ENCODE measurements around the gene GATB.

GATB gene

DNA sequence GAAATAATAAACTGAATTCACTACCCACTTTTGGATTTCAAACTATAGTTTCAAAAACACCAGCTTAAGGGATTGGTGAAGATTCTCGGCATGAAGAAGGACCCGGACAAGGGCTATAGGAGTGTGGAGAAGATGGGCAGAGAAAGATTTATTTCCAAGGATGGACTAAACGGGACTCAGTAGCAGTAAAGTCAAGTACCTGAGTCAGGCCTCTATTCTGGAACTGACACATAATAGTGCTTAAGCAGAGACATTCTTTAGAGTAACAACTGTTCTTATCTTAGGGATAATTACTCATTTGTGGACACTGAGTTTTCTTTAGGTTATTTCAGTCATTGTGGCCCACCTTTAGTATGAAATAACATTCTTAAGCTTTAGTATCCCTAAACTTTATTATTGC is 134.6 kb downstream of the GATB start:
- Histone ChIP-seq H2AK5ac (ENCODE audit: low read depth, low read length) (no peak overlapping the region), H3K4me1 (ENCODE audit: control insufficient read depth in 2 of 2, insufficient read depth in 1 of 2, low read depth in 1 of 2, low read length in 2 of 2) (peaks cover 0 to 9% of the 10 kb centered on the region in 2 donors), H3K14ac (ENCODE audit: low read length) (no peak overlapping the region), H3K9ac (ENCODE audit: low read depth, low read length, poor library complexity) (no peak overlapping the region), H3K36me3 (replicated peaks in 1 of 2; ENCODE audit: control insufficient read depth in 2 of 2, insufficient read depth in 2 of 2, low read length in 2 of 2) (no peaks in the 10 kb centered on the region), H3K18ac (ENCODE audit: low read length) (no peak overlapping the region), H3K4me3 (ENCODE audit: low read length in 2 of 2) (no peak overlapping the region), H3K23ac (ENCODE audit: low read depth, low read length, poor library complexity) (no peak overlapping the region), H3K79me1 (ENCODE audit: low read depth, low read length) (no peaks in the 10 kb centered on the region), H2AFZ (ENCODE audit: low read length) (no peak overlapping the region), H2BK15ac (ENCODE audit: low read length) (no peak overlapping the region), H2BK120ac (ENCODE audit: low read depth, low read length) (no peak overlapping the region), H4K91ac (ENCODE audit: low read depth, low read length, poor library complexity) (no peak overlapping the region), H2BK12ac (ENCODE audit: low read length) (no peak overlapping the region), H4K8ac (ENCODE audit: low read depth, low read length) (no peak overlapping the region), H3K4me2 (ENCODE audit: insufficient read depth, low read length, poor library complexity, severe bottlenecking) (no peak overlapping the region), H2BK5ac (ENCODE audit: low read length) (no peak overlapping the region), H3K27ac (replicated peaks; ENCODE audit: low read length) (no peak overlapping the region), H3K9me3 (replicated peaks in 1 of 2; ENCODE audit: control insufficient read depth in 2 of 2, insufficient read depth in 1 of 2, low read depth in 1 of 2, low read length in 2 of 2) (no peaks in the 10 kb centered on the region), H3K27me3 (ENCODE audit: control insufficient read depth in 3 of 3, insufficient read depth in 3 of 3, low read depth in 1 of 3, low read length in 3 of 3) (peaks cover 0 to 43% (median 0%) of the 10 kb centered on the region in 3 experiments), H3K4ac (ENCODE audit: low read length) (no peak overlapping the region)
- no peak for DNase-seq (ENCODE audit: low spot score)
- WGBS, 2 donors (ENCODE audit: extremely low coverage in 2 of 2, insufficient read length in 2 of 2, insufficient replicate concordance in 1 of 2) = no CpG with 5 or more reads among the region's 3 CpGs

DNA sequence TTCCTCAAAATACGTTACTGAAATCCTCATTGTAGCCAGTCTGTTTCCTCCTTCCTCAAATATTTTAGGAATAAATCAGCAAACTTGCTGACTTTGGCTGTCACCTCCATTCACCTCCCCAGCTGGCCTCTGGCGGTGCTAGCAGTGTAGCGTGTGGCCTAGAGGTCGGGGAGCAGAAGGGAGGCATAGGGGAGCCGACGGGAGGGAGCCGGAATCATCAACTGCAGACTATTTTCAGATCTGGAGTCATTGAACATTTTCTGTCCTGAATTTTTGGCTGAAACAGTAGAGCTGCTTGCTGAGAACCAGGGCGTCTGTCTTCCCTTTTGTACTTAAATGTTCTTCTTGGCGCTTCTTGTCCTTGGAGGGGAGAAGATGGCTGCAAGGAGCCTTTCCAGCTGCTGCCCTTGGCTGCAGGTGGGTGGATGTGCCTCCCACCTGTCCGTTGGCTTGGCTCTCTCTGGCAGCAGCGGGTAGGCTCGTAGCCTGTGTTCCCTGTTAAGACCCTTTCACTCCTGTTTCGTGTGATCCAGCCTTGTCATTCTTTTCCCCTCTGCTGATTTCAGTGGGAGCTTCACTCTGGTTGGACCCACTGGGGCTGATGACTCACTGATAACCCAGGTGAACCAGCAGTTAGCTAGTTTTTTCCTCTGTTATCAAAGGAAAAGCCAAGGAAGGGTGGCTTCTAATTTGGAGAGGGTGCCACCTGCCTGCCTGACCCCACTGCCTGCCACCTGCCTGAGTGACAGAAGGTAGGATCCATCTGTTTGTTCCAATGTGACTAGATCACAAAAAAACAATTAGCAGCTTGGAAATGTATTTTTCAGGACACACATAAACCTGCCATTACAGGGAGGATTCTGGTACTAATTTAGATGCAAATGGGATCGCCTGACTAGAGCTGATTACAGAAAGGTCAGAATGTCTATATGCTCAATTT is 135.9 kb downstream of the GATB start:
- no CpG with 5 or more reads among the region's 14 CpGs for WGBS, 2 donors (ENCODE audit: extremely low coverage in 2 of 2, insufficient read length in 2 of 2, insufficient replicate concordance in 1 of 2)
- Histone ChIP-seq H3K4me3 (ENCODE audit: low read length in 2 of 2) (no peak overlapping the region), H3K27ac (replicated peaks; ENCODE audit: low read length) (no peak overlapping the region)

More for the DNA sequence above, 135.9 kb downstream of the GATB start:
- Histone ChIP-seq H3K36me3 (replicated peaks in 1 of 2; ENCODE audit: control insufficient read depth in 2 of 2, insufficient read depth in 2 of 2, low read length in 2 of 2) (no peaks in the 10 kb centered on the region), H2AFZ (ENCODE audit: low read length) (no peak overlapping the region), H2BK15ac (ENCODE audit: low read length) (no peak overlapping the region), H3K4me2 (ENCODE audit: insufficient read depth, low read length, poor library complexity, severe bottlenecking) (no peak overlapping the region), H4K91ac (ENCODE audit: low read depth, low read length, poor library complexity) (no peak overlapping the region), H2AK5ac (ENCODE audit: low read depth, low read length) (no peak overlapping the region), H3K14ac (ENCODE audit: low read length) (no peak overlapping the region), H3K9ac (ENCODE audit: low read depth, low read length, poor library complexity) (no peak overlapping the region), H2BK5ac (ENCODE audit: low read length) (no peak overlapping the region), H3K9me3 (replicated peaks in 1 of 2; ENCODE audit: control insufficient read depth in 2 of 2, insufficient read depth in 1 of 2, low read depth in 1 of 2, low read length in 2 of 2) (no peaks in the 10 kb centered on the region), H3K18ac (ENCODE audit: low read length) (peak overlapping the region; percentile 46), H3K23ac (ENCODE audit: low read depth, low read length, poor library complexity) (no peak overlapping the region), H3K27me3 (ENCODE audit: control insufficient read depth in 3 of 3, insufficient read depth in 3 of 3, low read depth in 1 of 3, low read length in 3 of 3) (peaks cover 0 to 39% (median 0%) of the 10 kb centered on the region in 3 experiments), H2BK120ac (ENCODE audit: low read depth, low read length) (no peak overlapping the region), H3K79me1 (ENCODE audit: low read depth, low read length) (no peaks in the 10 kb centered on the region), H4K8ac (ENCODE audit: low read depth, low read length) (no peak overlapping the region), H3K4ac (ENCODE audit: low read length) (no peak overlapping the region), H2BK12ac (ENCODE audit: low read length) (no peak overlapping the region), H3K4me1 (ENCODE audit: control insufficient read depth in 2 of 2, insufficient read depth in 1 of 2, low read depth in 1 of 2, low read length in 2 of 2) (peaks cover 0 to 9% of the 10 kb centered on the region in 2 donors)
- no peak for DNase-seq (ENCODE audit: low spot score)

All from neuronal stem cell (in vitro differentiated cells).